ENCODE data around the gene FNDC3B.

Gene FNDC3B

DNA sequence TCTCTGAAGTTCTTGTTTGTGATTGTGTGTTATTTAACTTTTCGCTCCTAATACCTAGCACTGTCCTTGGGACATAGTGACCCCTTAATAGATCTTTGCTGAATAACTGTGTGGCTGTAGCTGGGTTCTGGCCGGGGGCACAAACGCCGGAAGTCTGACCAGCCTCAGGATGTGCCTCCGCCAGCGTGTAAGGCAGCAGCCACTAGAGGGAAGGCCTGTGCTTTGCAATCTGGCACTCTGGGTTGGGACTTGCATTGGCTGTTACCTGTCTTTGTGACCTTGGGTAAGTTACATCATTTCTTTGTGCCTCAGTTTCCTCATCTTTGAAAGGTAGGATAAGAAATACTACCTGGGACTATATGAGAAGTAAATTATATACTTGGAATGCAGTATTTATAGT, 250.2 kb downstream of the FNDC3B start:
- Mint-ChIP-seq H3K4me3 (no peak overlapping the region), H3K36me3 (ENCODE audit: low read depth) (peaks cover 17% of the 10 kb centered on the region), H3K9me3 (no peaks in the 10 kb centered on the region), H3K27ac (no peak overlapping the region), H3K27me3 (no peaks in the 10 kb centered on the region), H3K4me1 (peaks cover 13% of the 10 kb centered on the region)
- DNase-seq (no peak), ATAC-seq (no peak)

GRCh38 chr3:172290457-172290856, 251.1 kb downstream of the FNDC3B start:
- ATAC-seq = no peak
- H3K4me3 Mint-ChIP-seq = no peak overlapping the region
- H3K27ac Mint-ChIP-seq = no peak overlapping the region
- H3K9me3 Mint-ChIP-seq = no peaks in the 10 kb centered on the region
- no peak for DNase-seq
- peaks cover 15% of the 10 kb centered on the region for H3K36me3 Mint-ChIP-seq (ENCODE audit: low read depth)
- peaks cover 13% of the 10 kb centered on the region for H3K4me1 Mint-ChIP-seq
- no peaks in the 10 kb centered on the region for H3K27me3 Mint-ChIP-seq

GRCh38 chr3:172291650-172292049, 252.3 kb downstream of the FNDC3B start:
- DNase-seq (no peak), ATAC-seq (no peak)
- Mint-ChIP-seq H3K27ac (no peak overlapping the region), H3K27me3 (no peaks in the 10 kb centered on the region), H3K4me3 (no peak overlapping the region), H3K9me3 (no peaks in the 10 kb centered on the region), H3K4me1 (peaks cover 13% of the 10 kb centered on the region), H3K36me3 (ENCODE audit: low read depth) (peaks cover 19% of the 10 kb centered on the region)

DNA sequence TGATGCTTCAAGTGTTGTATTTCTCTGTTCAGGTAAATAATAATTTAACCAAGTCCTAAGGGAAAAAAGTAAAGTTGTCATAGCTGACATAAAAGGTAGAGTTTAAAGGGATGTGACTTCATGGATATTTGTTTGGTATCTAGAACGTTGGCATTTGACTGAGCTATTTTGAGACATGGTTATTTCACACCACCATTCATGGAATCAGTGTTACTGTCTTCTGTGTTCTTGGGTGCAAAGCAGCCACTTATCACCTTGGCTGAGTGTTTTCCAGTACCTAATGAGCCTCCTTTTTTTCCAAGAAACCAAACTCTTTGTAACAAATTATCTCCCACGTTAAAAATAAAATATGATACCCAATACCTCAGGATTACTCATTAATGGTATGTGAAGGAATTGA, 253.0 kb downstream of the FNDC3B start:
- no peak overlapping the region for H3K27ac Mint-ChIP-seq
- ATAC-seq = no peak
- H3K27me3 Mint-ChIP-seq = no peaks in the 10 kb centered on the region
- peaks cover 24% of the 10 kb centered on the region for H3K36me3 Mint-ChIP-seq (ENCODE audit: low read depth)
- no peaks in the 10 kb centered on the region for H3K9me3 Mint-ChIP-seq
- no peak overlapping the region for H3K4me3 Mint-ChIP-seq
- peaks cover 13% of the 10 kb centered on the region for H3K4me1 Mint-ChIP-seq
- DNase-seq = no peak

DNA sequence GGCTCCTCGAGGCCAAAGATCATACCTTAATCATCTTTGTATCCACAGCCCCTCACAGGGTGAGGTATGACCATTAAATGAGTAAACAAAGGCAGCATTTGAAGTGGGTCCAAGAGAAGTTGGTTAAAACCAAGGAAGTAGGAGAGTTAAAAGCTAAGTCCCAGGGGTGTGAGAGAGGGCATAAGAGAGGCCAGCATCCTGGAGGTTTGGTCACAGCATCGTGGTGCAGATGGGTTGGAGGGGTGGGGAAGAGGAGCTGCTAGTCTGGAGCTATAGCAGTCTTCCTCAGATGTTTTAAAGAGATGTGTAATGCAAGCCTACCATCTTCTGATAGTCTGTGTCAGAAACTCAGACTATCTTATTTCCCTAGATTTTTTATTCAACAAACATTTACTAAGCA, 253.7 kb downstream of the FNDC3B start:
- ATAC-seq = no peak
- peaks cover 24% of the 10 kb centered on the region for H3K36me3 Mint-ChIP-seq (ENCODE audit: low read depth)
- no peak for DNase-seq

GRCh38 chr3:172294223-172294806, 254.9 kb downstream of the FNDC3B start:
- Mint-ChIP-seq H3K36me3 (ENCODE audit: low read depth) (peaks cover 28% of the 10 kb centered on the region), H3K4me3 (no peak overlapping the region), H3K9me3 (no peaks in the 10 kb centered on the region), H3K4me1 (peaks cover 2% of the 10 kb centered on the region), H3K27me3 (no peaks in the 10 kb centered on the region), H3K27ac (no peak overlapping the region)
- ATAC-seq (no peak), DNase-seq (no peak)

More for the DNA sequence above, 253.7 kb downstream of the FNDC3B start:
- Mint-ChIP-seq H3K4me1 (peaks cover 11% of the 10 kb centered on the region), H3K4me3 (no peak overlapping the region), H3K9me3 (no peaks in the 10 kb centered on the region), H3K27ac (no peak overlapping the region), H3K27me3 (no peaks in the 10 kb centered on the region)

DNA sequence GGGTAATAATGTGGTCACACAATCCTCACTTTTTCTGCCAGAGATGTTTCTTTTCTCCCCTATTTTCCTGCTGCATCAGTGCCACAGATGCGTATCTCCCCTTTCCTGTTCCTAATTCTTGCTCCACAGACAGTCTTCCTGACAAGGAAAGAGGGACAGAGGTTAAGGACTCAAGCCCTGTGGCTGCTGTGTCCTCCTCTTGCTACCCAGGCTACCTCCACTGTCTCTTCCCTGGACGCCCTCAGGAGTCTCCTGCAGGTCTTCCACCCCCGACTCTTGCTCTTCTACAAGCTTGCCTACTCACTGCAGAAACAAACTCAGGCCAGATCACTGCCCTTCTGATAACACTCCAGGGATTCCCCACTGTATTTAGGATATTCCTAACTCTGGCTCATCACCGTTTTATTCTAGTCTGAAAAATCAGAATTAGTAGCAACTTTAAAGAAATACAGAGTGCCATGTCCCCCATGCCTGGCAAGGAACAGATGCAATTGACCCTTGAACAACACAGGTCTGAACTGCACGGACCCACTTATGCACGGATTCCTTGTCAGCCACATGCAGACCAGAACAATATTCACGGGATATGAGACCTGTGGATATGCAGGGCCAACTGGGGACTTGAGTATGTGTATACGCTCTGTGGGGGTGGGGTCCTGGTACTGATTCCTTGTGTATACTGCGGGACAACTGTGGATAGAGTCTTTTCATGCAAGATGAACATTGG, 257.0 kb downstream of the FNDC3B start:
- ATAC-seq = no peak
- peaks cover 26% of the 10 kb centered on the region for H3K36me3 Mint-ChIP-seq (ENCODE audit: low read depth)
- no peak overlapping the region for H3K27ac Mint-ChIP-seq

GRCh38 chr3:172296975-172297332, 257.6 kb downstream of the FNDC3B start:
- ATAC-seq (no peak), DNase-seq (no peak)
- Mint-ChIP-seq H3K27me3 (no peaks in the 10 kb centered on the region), H3K4me3 (no peak overlapping the region), H3K36me3 (ENCODE audit: low read depth) (peaks cover 26% of the 10 kb centered on the region), H3K4me1 (no peaks in the 10 kb centered on the region), H3K9me3 (no peaks in the 10 kb centered on the region), H3K27ac (no peak overlapping the region)

More for the DNA sequence above, 257.0 kb downstream of the FNDC3B start:
- Mint-ChIP-seq H3K4me3 (no peak overlapping the region), H3K27me3 (no peaks in the 10 kb centered on the region), H3K9me3 (no peaks in the 10 kb centered on the region), H3K4me1 (no peaks in the 10 kb centered on the region)
- no peak for DNase-seq

DNA sequence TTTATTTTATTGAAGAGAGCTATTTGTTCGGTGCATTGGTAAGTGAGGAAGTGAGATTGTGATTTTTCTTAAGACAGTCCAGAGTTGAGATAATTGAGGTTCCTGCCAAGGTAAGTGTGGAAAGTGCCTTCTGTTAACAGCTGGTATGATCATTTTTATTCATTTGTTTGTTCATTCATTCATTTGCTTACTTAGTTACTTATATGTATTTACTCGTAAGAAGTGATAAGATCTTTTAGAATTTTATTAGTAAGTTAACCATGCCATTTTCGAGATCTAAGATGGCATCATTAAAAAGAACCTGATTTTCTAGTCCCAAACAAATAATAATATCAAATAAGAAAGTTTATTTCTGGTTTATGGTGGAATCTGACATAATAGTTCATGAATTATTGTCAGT, 258.9 kb downstream of the FNDC3B start:
- Mint-ChIP-seq H3K4me1 (no peaks in the 10 kb centered on the region), H3K36me3 (ENCODE audit: low read depth) (peaks cover 29% of the 10 kb centered on the region)
- no peak for ATAC-seq

DNA sequence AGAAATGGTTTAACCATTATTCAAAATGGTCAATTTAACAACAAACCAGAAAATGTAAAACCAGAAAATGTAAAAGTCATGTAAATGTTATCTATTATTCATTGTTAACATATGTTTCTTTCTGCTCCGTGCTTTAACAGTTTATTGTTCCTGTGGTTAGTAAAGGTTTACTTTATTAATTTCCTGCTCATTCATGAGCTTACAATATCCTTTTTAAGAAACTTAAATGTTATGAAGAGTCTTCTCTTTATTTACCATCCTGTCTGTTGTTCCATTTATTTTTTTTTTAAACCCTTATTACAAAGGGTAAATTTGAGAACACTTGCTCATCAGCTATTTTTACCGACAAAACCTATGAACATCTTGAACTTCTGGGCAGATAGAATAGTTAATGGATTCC, 260.8 kb downstream of the FNDC3B start:
- no peaks in the 10 kb centered on the region for H3K27me3 Mint-ChIP-seq
- H3K27ac Mint-ChIP-seq = no peak overlapping the region
- peaks cover 23% of the 10 kb centered on the region for H3K36me3 Mint-ChIP-seq (ENCODE audit: low read depth)
- no peaks in the 10 kb centered on the region for H3K4me1 Mint-ChIP-seq
- H3K9me3 Mint-ChIP-seq = no peaks in the 10 kb centered on the region
- no peak overlapping the region for H3K4me3 Mint-ChIP-seq
- no peak for DNase-seq
- no peak for ATAC-seq

More for the DNA sequence above, 258.9 kb downstream of the FNDC3B start:
- no peaks in the 10 kb centered on the region for H3K9me3 Mint-ChIP-seq
- H3K4me3 Mint-ChIP-seq = no peak overlapping the region
- H3K27me3 Mint-ChIP-seq = no peaks in the 10 kb centered on the region
- DNase-seq = no peak
- no peak overlapping the region for H3K27ac Mint-ChIP-seq

- H3K9me3 Mint-ChIP-seq = no peaks in the 10 kb centered on the region
- no peak overlapping the region for H3K27ac Mint-ChIP-seq
- no peak overlapping the region for H3K4me3 Mint-ChIP-seq
- no peaks in the 10 kb centered on the region for H3K27me3 Mint-ChIP-seq
- DNase-seq (no peak), ATAC-seq (no peak)
- H3K36me3 Mint-ChIP-seq (ENCODE audit: low read depth) = peaks cover 23% of the 10 kb centered on the region
- no peaks in the 10 kb centered on the region for H3K4me1 Mint-ChIP-seq
Observed at GRCh38 chr3:172300862-172301261, 261.5 kb downstream of the FNDC3B start.

- no peak for DNase-seq
- H3K27me3 Mint-ChIP-seq = no peaks in the 10 kb centered on the region
- H3K27ac Mint-ChIP-seq = no peak overlapping the region
- no peaks in the 10 kb centered on the region for H3K9me3 Mint-ChIP-seq
- ATAC-seq = no peak
- no peaks in the 10 kb centered on the region for H3K4me1 Mint-ChIP-seq
- no peak overlapping the region for H3K4me3 Mint-ChIP-seq
- peaks cover 15% of the 10 kb centered on the region for H3K36me3 Mint-ChIP-seq (ENCODE audit: low read depth)
Observed at GRCh38 chr3:172302203-172302602, 262.8 kb downstream of the FNDC3B start.

- Mint-ChIP-seq H3K27ac (no peak overlapping the region), H3K9me3 (no peaks in the 10 kb centered on the region), H3K36me3 (ENCODE audit: low read depth) (peaks cover 17% of the 10 kb centered on the region), H3K4me1 (no peaks in the 10 kb centered on the region), H3K27me3 (no peaks in the 10 kb centered on the region), H3K4me3 (no peak overlapping the region)
- no peak for ATAC-seq
- DNase-seq = no peak
Observed at GRCh38 chr3:172303181-172303580, 263.8 kb downstream of the FNDC3B start.

- ATAC-seq (no peak), DNase-seq (no peak)
- Mint-ChIP-seq H3K36me3 (ENCODE audit: low read depth) (peaks cover 14% of the 10 kb centered on the region), H3K27ac (no peak overlapping the region), H3K27me3 (no peaks in the 10 kb centered on the region), H3K4me1 (no peaks in the 10 kb centered on the region), H3K4me3 (no peak overlapping the region), H3K9me3 (no peaks in the 10 kb centered on the region)
Observed at GRCh38 chr3:172303941-172304558, 264.7 kb downstream of the FNDC3B start.

DNA sequence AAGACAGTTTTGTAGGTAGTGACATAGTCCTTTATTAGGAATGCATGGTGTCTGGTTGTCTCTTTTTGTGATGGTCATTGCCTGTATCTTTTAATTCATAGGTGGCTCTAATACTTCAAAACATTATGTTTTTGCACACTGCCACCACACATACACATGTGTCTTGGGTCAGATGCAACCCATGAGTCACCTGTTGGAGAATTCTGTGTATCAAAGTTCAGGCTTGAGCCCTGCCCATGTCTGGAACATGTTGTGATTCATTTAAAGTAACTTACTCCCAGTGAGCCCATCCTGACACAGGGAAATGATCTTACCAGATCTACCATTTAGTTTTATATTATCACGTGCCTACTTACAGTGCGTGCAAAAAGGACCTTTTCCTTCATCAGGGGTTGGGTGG, 266.2 kb downstream of the FNDC3B start:
- H3K4me1 Mint-ChIP-seq = no peaks in the 10 kb centered on the region
- DNase-seq = no peak
- H3K27ac Mint-ChIP-seq = no peak overlapping the region
- H3K36me3 Mint-ChIP-seq (ENCODE audit: low read depth) = peaks cover 14% of the 10 kb centered on the region
- no peak overlapping the region for H3K4me3 Mint-ChIP-seq
- H3K27me3 Mint-ChIP-seq = no peaks in the 10 kb centered on the region
- no peaks in the 10 kb centered on the region for H3K9me3 Mint-ChIP-seq
- ATAC-seq = no peak
